Stomach (tissue), 4 donors: ENCODE measurements around the gene B3GNT5.

ENCODE experiments used
- EP300 ChIP-seq: sonication (generic); formaldehyde crosslinking; IDR thresholded peaks from one replicate; pipeline ENCODE4 v1.6.1; 2017; ENCODE audit warnings: antibody characterized with exemption
- POLR2A ChIP-seq, 4 donors: fragments of 450-650 bp; IDR thresholded peaks; one replicate each; pipeline ENCODE4 v1.6.1; 2016; ENCODE audit warnings: antibody characterized with exemption in 4 of 4, control low read depth in 2 of 4, mild to moderate bottlenecking in 1 of 4, moderate library complexity in 1 of 4
- TF ChIP-seq, protein P1 (sequence below), 7 experiments: fragments of 450-650 bp in 4 of 7; fragments of 200-600 bp in 3 of 7; sonication (generic) in 3 of 7; IDR thresholded peaks; one replicate each; pipeline ENCODE4 v1.5.1; 2016 to 2019; ENCODE audit warnings: antibody characterized with exemption in 7 of 7, control low read depth in 2 of 7, mild to moderate bottlenecking in 1 of 7

DNA sequence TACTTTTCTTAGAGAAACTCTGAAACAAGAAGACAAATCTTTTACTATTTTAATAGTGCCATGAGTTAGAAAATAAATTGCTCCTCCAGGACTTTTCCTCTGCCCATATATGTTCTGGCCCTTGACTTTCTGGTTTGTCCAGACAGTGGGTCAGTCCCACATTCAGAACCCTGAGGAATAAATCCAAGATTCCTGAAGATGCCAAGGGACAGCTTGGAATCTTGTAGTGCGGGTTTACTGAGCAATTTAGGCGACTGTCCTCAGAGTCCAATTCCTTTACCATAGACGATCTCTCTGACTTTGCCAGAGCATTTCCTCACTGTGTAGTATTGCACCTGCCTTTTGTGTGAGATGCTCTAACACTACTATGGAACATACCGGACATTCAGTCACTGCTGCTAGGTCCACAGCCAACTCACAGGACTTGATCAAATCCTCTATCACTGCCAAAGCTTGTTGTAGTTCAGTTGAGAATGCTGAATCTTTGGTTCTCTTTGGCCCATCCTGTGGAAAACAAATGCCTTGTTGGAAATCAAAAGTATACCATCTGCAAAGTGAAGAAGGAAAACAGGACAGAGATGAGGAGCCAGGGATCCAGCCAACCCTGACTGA, 37.4 kb upstream of the B3GNT5 start:
- TF ChIP-seq, protein P1, sequence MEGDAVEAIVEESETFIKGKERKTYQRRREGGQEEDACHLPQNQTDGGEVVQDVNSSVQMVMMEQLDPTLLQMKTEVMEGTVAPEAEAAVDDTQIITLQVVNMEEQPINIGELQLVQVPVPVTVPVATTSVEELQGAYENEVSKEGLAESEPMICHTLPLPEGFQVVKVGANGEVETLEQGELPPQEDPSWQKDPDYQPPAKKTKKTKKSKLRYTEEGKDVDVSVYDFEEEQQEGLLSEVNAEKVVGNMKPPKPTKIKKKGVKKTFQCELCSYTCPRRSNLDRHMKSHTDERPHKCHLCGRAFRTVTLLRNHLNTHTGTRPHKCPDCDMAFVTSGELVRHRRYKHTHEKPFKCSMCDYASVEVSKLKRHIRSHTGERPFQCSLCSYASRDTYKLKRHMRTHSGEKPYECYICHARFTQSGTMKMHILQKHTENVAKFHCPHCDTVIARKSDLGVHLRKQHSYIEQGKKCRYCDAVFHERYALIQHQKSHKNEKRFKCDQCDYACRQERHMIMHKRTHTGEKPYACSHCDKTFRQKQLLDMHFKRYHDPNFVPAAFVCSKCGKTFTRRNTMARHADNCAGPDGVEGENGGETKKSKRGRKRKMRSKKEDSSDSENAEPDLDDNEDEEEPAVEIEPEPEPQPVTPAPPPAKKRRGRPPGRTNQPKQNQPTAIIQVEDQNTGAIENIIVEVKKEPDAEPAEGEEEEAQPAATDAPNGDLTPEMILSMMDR (IDR thresholded peaks at IDR 0.05): no peak
- no peak for TF ChIP-seq POLR2A (IDR thresholded peaks at IDR 0.05)
- no peak for TF ChIP-seq EP300
